Measurements from ENCODE around the gene DGKZ. TPM values are rescaled to one million over a fixed set of nuclear protein-coding genes. Genes with fewer than 3 reads are reported as not detected.

Gene DGKZ
- total RNA-seq, 4 donors from 2014 or later: 104 to 270 (median 200) TPM

DNA sequence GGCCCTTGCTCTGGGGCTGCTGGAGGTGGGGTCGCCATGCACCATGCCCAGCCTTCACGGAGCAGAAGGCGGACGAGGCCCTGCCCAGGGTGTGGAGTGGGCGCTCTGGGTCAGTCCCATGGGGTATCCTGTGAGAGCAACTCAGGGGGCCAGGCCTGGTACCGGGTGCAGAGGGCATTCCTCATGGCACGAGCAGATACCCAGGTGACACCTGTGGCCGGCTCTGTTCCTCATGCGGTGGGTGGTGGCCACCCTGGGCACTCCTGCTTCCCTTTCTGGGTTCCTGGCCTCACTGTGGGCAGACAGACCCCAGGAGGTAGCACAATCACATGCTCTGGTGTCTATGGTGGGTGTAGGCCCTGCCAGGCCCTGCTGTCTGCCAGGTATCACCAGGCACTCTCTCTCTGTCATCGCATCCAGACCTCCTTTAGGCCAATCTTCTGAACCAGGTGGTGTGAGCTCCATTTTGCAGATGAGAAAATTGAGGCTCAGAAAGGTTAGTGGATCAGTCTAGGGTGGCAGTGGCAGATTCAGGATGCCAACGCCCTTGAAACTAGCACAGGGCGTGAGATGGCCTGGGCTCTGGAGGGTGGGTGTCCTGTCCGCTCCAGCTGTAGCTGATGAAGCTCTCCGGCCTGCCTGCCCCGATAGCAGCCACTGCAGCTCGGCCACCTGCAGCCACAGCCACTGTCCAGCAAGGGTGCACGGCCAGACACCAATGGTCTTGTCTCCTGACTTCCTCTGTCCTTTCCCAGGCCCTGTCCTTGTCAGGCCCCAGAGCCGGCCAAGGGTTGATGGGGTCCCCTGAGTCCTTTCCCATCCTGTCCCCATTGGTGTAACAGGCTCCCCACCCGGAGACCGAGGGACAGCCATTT is 15.1 kb downstream of the DGKZ start:
- Histone ChIP-seq H3K27me3 (no peaks in the 10 kb centered on the region), H3K27ac (peak overlapping the region; percentile 16 to 73 (median 61)), H3K4me3 (peak overlapping the region in 3 of 4 donors; percentile 15 to 48 (median 31)), H3K4me1 (peaks cover 0 to 42% (median 17%) of the 10 kb centered on the region in 4 donors), H3K9me3 (no peaks in the 10 kb centered on the region), H3K36me3 (no peaks in the 10 kb centered on the region)
- TF ChIP-seq POLR2A (IDR thresholded peaks at IDR 0.05): no peak
- TF ChIP-seq, protein P1, sequence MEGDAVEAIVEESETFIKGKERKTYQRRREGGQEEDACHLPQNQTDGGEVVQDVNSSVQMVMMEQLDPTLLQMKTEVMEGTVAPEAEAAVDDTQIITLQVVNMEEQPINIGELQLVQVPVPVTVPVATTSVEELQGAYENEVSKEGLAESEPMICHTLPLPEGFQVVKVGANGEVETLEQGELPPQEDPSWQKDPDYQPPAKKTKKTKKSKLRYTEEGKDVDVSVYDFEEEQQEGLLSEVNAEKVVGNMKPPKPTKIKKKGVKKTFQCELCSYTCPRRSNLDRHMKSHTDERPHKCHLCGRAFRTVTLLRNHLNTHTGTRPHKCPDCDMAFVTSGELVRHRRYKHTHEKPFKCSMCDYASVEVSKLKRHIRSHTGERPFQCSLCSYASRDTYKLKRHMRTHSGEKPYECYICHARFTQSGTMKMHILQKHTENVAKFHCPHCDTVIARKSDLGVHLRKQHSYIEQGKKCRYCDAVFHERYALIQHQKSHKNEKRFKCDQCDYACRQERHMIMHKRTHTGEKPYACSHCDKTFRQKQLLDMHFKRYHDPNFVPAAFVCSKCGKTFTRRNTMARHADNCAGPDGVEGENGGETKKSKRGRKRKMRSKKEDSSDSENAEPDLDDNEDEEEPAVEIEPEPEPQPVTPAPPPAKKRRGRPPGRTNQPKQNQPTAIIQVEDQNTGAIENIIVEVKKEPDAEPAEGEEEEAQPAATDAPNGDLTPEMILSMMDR (IDR thresholded peaks at IDR 0.05): no peak
- DNase-seq: no peak

DNA sequence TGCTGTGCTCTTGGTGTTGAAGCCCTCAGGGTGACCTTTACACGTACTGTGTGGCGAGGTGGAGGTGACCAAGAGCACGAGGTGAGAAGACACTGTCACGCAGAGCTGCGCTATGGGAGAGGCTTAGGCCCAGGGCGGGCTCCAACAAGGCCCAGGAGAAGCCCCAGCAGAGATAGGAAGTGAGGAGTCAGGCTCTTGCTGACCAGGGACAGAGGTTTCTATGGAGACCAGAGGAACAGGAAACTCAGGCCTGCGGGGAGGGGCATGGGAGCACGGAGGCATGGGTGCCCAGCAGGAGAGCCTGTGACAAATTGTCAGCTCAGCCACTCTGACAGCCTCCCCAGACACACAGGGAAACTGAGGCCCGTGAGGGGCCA is 15.8 kb downstream of the DGKZ start:
- Histone ChIP-seq H3K27me3 (no peaks in the 10 kb centered on the region), H3K9me3 (no peaks in the 10 kb centered on the region), H3K36me3 (peaks cover 0 to 3% (median 0%) of the 10 kb centered on the region in 3 donors), H3K4me3 (no peak overlapping the region), H3K4me1 (peaks cover 0 to 42% (median 20%) of the 10 kb centered on the region in 4 donors), H3K27ac (peak overlapping the region in 3 of 4 donors; percentile 55 to 73 (median 67))
- DNase-seq: no peak
- TF ChIP-seq POLR2A (IDR thresholded peaks at IDR 0.05): no peak
- TF ChIP-seq, protein P1 (IDR thresholded peaks at IDR 0.05): no peak

DNA sequence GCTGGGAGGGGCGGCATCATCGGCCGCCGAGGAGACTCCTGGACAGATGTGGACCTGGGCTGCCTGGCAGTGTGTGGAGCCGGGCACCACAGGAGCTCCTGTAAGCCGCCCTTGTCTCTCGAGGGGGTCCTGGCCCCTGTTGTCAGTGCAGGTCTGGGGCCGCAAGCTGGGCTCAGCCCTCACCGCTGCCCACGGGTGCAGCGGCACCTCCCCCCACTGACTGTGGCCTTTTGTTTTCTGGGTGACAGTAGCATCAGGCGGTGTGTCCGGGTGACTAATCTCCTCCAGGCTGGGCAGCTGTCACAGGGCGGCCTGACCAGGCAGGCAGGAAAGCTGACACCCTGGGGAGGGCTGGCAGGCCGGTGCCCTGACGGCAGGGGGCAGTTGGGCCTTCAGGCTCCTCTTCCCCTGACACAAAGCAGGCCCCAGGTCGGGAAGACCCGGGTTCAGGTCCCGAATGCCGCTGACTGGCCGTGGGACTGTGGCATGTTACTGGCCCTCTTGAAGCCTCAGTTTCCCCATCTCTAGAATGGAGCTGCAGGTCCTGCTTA is 16.3 kb downstream of the DGKZ start:
- peak overlapping the region in 2 of 4 donors; percentile 10 to 73 for H3K27ac ChIP-seq
- TF ChIP-seq POLR2A (IDR thresholded peaks at IDR 0.05): no peak
- TF ChIP-seq, protein P1 (IDR thresholded peaks at IDR 0.05): no peak
- peaks cover 0 to 42% (median 20%) of the 10 kb centered on the region in 4 donors for H3K4me1 ChIP-seq
- no peak overlapping the region for H3K4me3 ChIP-seq
- no peaks in the 10 kb centered on the region for H3K27me3 ChIP-seq
- no peak for DNase-seq
- no peaks in the 10 kb centered on the region for H3K9me3 ChIP-seq
- peaks cover 0 to 8% (median 0%) of the 10 kb centered on the region in 3 donors for H3K36me3 ChIP-seq

DNA sequence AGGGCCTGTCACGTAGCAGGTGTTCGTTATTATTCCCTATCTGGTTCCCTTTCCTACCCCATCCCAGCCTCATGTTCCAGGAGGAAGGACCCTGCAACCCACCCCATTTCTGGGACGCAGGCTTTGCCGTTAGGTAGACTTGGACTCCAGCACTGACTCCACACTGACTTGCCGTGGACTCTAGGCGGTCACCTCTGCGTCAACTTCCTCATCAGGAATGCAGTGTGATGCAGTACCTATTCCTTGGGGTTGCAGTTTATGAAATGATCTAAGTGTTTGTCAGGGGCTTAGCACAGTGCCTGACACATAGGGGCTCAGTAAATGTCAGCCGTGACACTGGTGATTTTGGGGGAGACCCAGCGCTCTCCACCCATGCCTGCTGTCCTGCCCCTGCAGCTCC is 16.8 kb downstream of the DGKZ start:
- H3K4me1 ChIP-seq: peaks cover 0 to 42% (median 20%) of the 10 kb centered on the region in 4 donors
- H3K9me3 ChIP-seq: no peaks in the 10 kb centered on the region
- no peak overlapping the region for H3K27ac ChIP-seq
- no peak overlapping the region for H3K4me3 ChIP-seq
- H3K27me3 ChIP-seq: no peaks in the 10 kb centered on the region
- peaks cover 0 to 14% (median 0%) of the 10 kb centered on the region in 3 donors for H3K36me3 ChIP-seq
- TF ChIP-seq POLR2A (IDR thresholded peaks at IDR 0.05): no peak
- TF ChIP-seq, protein P1 (IDR thresholded peaks at IDR 0.05): no peak
- no peak for DNase-seq

DNA sequence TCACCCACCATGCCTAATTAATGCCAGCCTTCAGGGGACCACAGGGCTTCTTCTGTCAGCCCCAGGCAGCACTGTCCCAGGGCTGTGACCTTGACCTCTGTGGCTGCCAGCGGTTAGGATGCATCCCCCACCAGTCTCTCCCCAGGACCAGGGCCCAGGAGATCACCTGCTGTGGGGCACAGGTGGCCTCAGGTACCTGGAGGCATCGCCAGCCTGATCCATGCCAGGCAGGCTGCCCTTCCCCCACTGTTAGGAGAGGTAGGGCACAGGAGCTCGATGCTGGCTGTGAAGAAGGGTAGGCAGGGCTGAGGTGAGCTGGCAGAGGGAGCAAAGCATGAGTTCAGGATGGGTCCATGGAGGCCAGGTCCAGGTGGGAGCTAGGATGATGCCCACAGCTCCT is 17.5 kb downstream of the DGKZ start:
- Histone ChIP-seq H3K36me3 (peaks cover 0 to 21% (median 0%) of the 10 kb centered on the region in 3 donors), H3K27ac (no peak overlapping the region), H3K9me3 (no peaks in the 10 kb centered on the region)

More for the DNA sequence above, 17.5 kb downstream of the DGKZ start:
- Histone ChIP-seq H3K27me3 (no peaks in the 10 kb centered on the region), H3K4me3 (no peak overlapping the region), H3K4me1 (peaks cover 0 to 42% (median 20%) of the 10 kb centered on the region in 4 donors)
- TF ChIP-seq, protein P1 (IDR thresholded peaks at IDR 0.05): no peak
- TF ChIP-seq POLR2A (IDR thresholded peaks at IDR 0.05): no peak
- DNase-seq: no peak

Measured in Peyer's patch (tissue), 4 donors.